Measurements from ENCODE around the gene SACM1L. TPM values are rescaled to one million over a fixed set of nuclear protein-coding genes. Genes with fewer than 3 reads are reported as not detected.

The SACM1L gene
- total RNA-seq, 1 experiment from 2014 or later: 51.0 TPM

- CTCF ChIA-PET: no interaction called here
- no TSS peak for BruUV-seq (replicated peaks)
- intact Hi-C loops (cut with micrococcal nuclease; ENCODE audit: unreplicated experiment): no loop called here
These were observed 104.4 kb downstream of the SACM1L start for GRCh38 chr3:45793482-45794176.

GRCh38 chr3:45794177-45794560, 105.0 kb downstream of the SACM1L start:
- no peaks in the 10 kb centered on the region for H3K27me3 ChIP-seq (replicated peaks; ENCODE audit: control insufficient read depth, insufficient read depth, low read length)
- H3K27ac Mint-ChIP-seq (ENCODE audit: unreplicated experiment): no peak overlapping the region
- H3K27me3 Mint-ChIP-seq (ENCODE audit: insufficient read depth, unreplicated experiment): peaks cover 4% of the 10 kb centered on the region
- TF ChIP-seq CTCF (IDR thresholded peaks at IDR 0.05; ENCODE audit: insufficient read depth in 1 of 2, low read depth in 1 of 2, low read length in 1 of 2, severe bottlenecking in 1 of 2, unreplicated experiment in 1 of 2): no peak
- peaks cover 8% of the 10 kb centered on the region for H3K9me3 Mint-ChIP-seq (ENCODE audit: unreplicated experiment)
- CTCF ChIA-PET: no interaction called here
- BruUV-seq (replicated peaks): no TSS peak
- H3K4me1 Mint-ChIP-seq (ENCODE audit: low read depth, unreplicated experiment): peaks cover 5% of the 10 kb centered on the region
- no peak overlapping the region for H3K4me3 ChIP-seq (ENCODE audit: low read depth, low read length)
- H3K36me3 Mint-ChIP-seq (ENCODE audit: insufficient read depth, unreplicated experiment): no peaks in the 10 kb centered on the region
- 0 out of 2 replicates have a peak, but pooled peaks cover 1% of the 10 kb centered on the region for H3K9me3 ChIP-seq
- no peak for DNase-seq
- no peaks in the 10 kb centered on the region; the same call in 1 of the 2 replicates for H3K36me3 ChIP-seq (ENCODE audit: control insufficient read depth, insufficient read depth, low read length)
- no peak overlapping the region for H3K4me3 Mint-ChIP-seq (ENCODE audit: unreplicated experiment)
- intact Hi-C loops (cut with micrococcal nuclease; ENCODE audit: unreplicated experiment): no loop called here
- POLR2A ChIA-PET: no interaction called here
- H3K4me1 ChIP-seq: no peaks in the 10 kb centered on the region

More at GRCh38 chr3:45793482-45794176, 104.4 kb downstream of the SACM1L start:
- Mint-ChIP-seq H3K27me3 (ENCODE audit: insufficient read depth, unreplicated experiment) (peaks cover 4% of the 10 kb centered on the region), H3K27ac (ENCODE audit: unreplicated experiment) (no peak overlapping the region), H3K4me1 (ENCODE audit: low read depth, unreplicated experiment) (peaks cover 5% of the 10 kb centered on the region), H3K36me3 (ENCODE audit: insufficient read depth, unreplicated experiment) (no peaks in the 10 kb centered on the region), H3K4me3 (ENCODE audit: unreplicated experiment) (no peak overlapping the region), H3K9me3 (ENCODE audit: unreplicated experiment) (peaks cover 8% of the 10 kb centered on the region)
- Histone ChIP-seq H3K27me3 (replicated peaks; ENCODE audit: control insufficient read depth, insufficient read depth, low read length) (no peaks in the 10 kb centered on the region), H3K4me3 (ENCODE audit: low read depth, low read length) (no peak overlapping the region), H3K36me3 (ENCODE audit: control insufficient read depth, insufficient read depth, low read length) (no peaks in the 10 kb centered on the region; the same call in 1 of the 2 replicates), H3K4me1 (no peaks in the 10 kb centered on the region), H3K9me3 (0 out of 2 replicates have a peak, but pooled peaks cover 4% of the 10 kb centered on the region)
- POLR2A ChIA-PET: no interaction called here
- no peak for TF ChIP-seq CTCF (IDR thresholded peaks at IDR 0.05; ENCODE audit: insufficient read depth in 1 of 2, low read depth in 1 of 2, low read length in 1 of 2, severe bottlenecking in 1 of 2, unreplicated experiment in 1 of 2)
- DNase-seq: no peak

- no TSS peak for BruUV-seq (replicated peaks)
- ChIA-PET POLR2A (no interaction called here), CTCF (no interaction called here)
- Mint-ChIP-seq H3K36me3 (ENCODE audit: insufficient read depth, unreplicated experiment) (no peaks in the 10 kb centered on the region), H3K27ac (ENCODE audit: unreplicated experiment) (no peak overlapping the region), H3K4me1 (ENCODE audit: low read depth, unreplicated experiment) (peaks cover 5% of the 10 kb centered on the region), H3K27me3 (ENCODE audit: insufficient read depth, unreplicated experiment) (peaks cover 4% of the 10 kb centered on the region), H3K4me3 (ENCODE audit: unreplicated experiment) (no peak overlapping the region), H3K9me3 (ENCODE audit: unreplicated experiment) (peaks cover 8% of the 10 kb centered on the region)
- no peak for DNase-seq
- intact Hi-C loops (cut with micrococcal nuclease; ENCODE audit: unreplicated experiment): no loop called here
- Histone ChIP-seq H3K27me3 (replicated peaks; ENCODE audit: control insufficient read depth, insufficient read depth, low read length) (no peaks in the 10 kb centered on the region), H3K9me3 (no peaks in the 10 kb centered on the region), H3K4me3 (ENCODE audit: low read depth, low read length) (no peak overlapping the region), H3K36me3 (ENCODE audit: control insufficient read depth, insufficient read depth, low read length) (no peaks in the 10 kb centered on the region; the same call in 1 of the 2 replicates), H3K4me1 (no peaks in the 10 kb centered on the region)
- no peak for TF ChIP-seq CTCF (IDR thresholded peaks at IDR 0.05; ENCODE audit: insufficient read depth in 1 of 2, low read depth in 1 of 2, low read length in 1 of 2, severe bottlenecking in 1 of 2, unreplicated experiment in 1 of 2)
These were observed 105.5 kb downstream of the SACM1L start for GRCh38 chr3:45794660-45795059.

Other genes starting within 250 kb of the SACM1L start
- 28.4 and 31.3 TPM in 2 replicates for gene LIMD1, start 94.6 kb upstream of the SACM1L start, total RNA-seq (2022)
- gene SLC6A20, start 107.1 kb downstream of the SACM1L start, total RNA-seq (2022): 0.39 and 1.4 TPM in 2 replicates
- gene LZTFL1, start 152.7 kb downstream of the SACM1L start, total RNA-seq (2022): 8.0 and 9.1 TPM in 2 replicates
- not detected in 2 replicates for gene CCR9, start 197.1 kb downstream of the SACM1L start, total RNA-seq (2022)

All from Caco-2 (cell line).